Activated CD4-positive, alpha-beta T cell treated with anti-CD3 and anti-CD28 coated beads, Interleukin-2, amount 50 U/mL, for 1 hour (primary cell): Measurements from ENCODE around the gene ADAM22.
"Not testable (repeated sequence)": the region's sequence is repeated elsewhere in the genome, so short reads cannot be mapped to it uniquely, and the experiment has no call there.

Experiments
- DNase-seq: peaks from one replicate; pipeline ENCODE4 v3.0.0-alpha.2; 2020

Gene ADAM22, protein sequence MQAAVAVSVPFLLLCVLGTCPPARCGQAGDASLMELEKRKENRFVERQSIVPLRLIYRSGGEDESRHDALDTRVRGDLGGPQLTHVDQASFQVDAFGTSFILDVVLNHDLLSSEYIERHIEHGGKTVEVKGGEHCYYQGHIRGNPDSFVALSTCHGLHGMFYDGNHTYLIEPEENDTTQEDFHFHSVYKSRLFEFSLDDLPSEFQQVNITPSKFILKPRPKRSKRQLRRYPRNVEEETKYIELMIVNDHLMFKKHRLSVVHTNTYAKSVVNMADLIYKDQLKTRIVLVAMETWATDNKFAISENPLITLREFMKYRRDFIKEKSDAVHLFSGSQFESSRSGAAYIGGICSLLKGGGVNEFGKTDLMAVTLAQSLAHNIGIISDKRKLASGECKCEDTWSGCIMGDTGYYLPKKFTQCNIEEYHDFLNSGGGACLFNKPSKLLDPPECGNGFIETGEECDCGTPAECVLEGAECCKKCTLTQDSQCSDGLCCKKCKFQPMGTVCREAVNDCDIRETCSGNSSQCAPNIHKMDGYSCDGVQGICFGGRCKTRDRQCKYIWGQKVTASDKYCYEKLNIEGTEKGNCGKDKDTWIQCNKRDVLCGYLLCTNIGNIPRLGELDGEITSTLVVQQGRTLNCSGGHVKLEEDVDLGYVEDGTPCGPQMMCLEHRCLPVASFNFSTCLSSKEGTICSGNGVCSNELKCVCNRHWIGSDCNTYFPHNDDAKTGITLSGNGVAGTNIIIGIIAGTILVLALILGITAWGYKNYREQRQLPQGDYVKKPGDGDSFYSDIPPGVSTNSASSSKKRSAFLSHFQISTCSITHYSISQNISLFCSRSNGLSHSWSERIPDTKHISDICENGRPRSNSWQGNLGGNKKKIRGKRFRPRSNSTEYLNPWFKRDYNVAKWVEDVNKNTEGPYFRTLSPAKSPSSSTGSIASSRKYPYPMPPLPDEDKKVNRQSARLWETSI

DNA sequence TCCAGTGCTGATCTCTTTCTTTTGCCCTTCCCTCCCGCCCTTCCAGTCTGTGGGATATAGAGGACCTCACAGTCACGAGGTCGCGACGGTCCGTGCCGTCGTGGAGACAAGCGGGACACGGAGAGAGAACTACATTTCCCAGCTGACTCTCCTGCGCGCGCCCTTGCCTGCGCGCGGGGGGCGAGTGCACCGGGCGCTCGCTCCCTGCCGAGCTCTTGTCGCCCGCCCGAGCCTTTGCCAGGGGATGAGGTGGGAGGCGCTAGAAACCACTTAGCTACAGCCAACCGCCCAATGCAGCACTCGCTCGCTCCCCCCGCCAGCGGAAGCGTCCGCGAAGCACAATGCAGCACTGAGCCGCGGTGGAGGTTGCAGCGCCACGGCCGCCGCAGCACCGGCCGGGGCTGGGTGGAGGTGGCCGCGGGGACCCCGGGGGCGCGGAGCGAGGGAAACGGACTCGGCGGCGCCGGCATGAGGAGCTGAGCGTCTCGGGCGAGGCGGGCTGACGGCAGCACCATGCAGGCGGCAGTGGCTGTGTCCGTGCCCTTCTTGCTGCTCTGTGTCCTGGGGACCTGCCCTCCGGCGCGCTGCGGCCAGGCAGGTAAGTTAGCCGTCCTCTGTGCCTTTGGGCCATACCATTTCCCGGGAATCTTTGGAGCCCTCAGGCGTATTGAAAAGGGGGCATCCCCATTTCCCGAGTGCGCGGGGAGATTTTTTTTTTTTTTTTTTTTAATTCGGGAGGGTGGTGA is at the start of gene ADAM22:
Gene ADAM22 (plus strand): TSS at position 299 of the 746 bp plus-strand sequence. CDS start 215 bp downstream, at position 514.
- peak; percentile 70 for DNase-seq

DNA sequence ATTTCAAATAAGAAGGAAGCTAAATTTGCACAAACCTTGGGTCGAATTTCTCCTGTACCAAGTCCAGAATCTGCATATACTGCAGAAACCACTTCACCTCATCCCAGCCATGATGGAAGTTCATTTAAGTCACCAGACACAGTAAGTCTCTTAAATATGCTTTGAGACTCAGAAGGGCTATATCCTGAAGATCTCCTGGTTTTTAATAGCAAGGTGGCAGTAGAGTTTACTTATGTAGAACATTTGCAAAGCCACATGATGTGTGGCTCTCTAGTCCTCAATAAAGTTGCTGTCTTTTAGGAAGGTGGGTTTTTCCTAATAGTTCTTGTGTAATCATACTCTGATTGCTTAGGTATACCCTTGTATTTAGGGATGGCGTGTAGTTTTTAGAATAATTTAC is 49.0 kb upstream of the ADAM22 start:
- DNase-seq = no peak

DNA sequence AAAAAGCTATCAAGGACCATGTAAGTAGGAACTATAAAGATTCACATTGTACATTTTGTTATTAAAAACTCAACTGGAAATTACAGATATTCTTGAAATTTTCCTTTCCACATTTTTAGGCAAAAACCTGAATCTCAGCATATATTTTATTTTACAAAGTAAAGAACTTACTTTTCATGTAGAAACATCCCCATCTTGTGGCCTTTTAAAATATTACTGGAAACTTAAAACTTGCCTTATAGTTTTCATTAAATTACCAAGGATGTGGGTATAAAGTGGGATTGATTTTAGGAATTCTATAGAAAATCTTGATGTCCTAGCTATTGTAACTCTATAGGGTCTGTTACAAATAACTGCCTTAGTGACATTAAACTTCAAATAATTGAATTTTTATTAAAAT is 47.2 kb upstream of the ADAM22 start:
- no peak for DNase-seq

DNA sequence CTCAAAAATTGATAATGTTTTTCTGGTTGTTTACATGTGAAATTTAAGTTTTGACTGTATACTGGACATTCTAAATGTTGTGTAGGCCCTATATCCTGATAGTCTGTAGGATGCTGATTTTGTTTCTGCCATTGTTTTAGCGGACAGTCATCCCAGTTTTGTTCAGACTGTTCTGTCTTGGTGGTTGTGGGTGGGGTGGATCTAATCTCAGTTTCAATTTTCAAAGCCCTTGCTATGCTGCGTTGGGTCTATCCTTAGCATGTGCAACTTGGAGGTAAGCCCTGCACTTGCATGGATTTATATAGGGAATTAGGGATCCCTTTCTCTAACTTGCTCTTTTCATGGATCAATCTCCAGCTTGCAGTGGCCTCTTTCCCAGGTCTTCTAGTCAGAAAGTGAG is 38.7 kb upstream of the ADAM22 start:
- no peak for DNase-seq

DNA sequence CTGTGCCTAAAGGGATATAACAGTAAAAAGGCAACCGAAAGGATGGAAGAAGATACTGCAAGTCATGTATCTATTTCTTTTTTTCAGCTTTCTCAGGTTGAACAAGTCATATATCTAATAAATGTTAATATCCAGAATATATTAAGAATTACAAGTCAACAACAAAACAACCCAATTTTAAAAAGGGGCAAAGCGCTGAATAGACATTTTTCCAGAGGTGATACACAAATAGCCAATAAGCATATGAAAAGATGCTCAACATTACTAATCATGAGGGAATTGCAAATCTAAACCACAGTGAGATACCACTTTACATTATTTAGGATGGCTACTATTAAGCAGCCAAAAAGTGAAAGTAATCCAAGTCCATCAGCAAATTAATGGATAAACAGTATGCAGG is 34.8 kb upstream of the ADAM22 start:
- no peak for DNase-seq

DNA sequence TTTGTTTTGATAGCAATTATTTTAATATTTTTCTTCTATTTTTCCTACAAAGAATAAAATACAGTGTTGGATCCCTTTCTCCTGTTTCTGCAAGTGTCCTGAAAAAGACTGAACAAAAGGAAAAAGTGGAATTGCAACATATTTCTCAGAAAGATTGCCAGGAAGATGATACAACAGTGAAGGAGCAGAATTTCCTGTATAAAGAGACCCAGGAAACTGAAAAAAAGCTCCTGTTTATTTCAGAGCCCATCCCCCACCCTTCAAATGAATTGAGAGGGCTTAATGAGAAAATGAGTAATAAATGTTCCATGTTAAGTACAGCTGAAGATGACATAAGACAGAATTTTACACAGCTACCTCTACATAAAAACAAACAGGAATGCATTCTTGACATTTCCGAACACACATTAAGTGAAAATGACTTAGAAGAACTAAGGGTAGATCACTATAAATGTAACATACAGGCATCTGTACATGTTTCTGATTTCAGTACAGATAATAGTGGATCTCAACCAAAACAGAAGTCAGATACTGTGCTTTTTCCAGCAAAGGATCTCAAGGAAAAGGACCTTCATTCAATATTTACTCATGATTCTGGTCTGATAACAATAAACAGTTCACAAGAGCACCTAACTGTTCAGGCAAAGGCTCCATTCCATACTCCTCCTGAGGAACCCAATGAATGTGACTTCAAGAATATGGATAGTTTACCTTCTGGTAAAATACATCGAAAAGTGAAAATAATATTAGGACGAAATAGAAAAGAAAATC is 26.7 kb upstream of the ADAM22 start:
- not testable (repeated sequence) for DNase-seq

DNA sequence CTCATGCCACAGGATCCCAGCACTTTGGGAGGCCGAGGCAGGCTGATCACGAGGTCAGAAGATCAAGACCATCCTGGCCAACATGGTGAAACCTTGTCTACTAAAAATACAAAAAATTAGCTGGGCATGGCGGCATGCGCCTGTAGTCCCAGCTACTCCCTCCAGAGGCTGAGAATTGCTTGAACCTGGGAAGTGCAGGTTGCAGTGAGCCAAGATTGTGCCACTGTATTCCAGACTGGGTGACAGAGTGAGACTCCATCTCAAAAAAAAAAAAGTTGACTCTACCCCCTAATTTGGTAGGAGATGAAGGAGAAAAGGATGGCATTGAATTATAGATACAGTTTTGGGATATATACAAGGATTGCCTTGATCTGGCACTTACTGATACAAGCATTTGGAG is 25.2 kb upstream of the ADAM22 start:
- DNase-seq = not testable (repeated sequence)

DNA sequence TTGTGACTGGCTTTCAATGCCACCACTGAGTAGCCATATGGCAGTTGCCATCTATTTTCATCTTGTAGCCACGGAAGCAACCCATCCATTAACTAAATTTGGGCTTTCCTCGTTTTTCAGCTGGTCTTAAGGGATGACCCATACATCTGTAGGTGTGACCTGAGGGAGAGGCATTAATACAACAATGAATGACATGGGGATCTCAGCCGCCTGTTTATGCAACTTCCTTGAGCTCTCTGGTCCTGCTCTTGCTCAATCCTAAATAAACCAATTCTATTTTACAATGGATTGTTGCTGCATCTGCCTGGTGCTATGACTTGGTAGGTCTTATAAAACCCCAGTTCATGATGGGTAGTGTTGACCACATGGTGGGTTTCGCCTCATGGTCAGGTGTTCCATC is 21.9 kb upstream of the ADAM22 start:
- DNase-seq = no peak

DNA sequence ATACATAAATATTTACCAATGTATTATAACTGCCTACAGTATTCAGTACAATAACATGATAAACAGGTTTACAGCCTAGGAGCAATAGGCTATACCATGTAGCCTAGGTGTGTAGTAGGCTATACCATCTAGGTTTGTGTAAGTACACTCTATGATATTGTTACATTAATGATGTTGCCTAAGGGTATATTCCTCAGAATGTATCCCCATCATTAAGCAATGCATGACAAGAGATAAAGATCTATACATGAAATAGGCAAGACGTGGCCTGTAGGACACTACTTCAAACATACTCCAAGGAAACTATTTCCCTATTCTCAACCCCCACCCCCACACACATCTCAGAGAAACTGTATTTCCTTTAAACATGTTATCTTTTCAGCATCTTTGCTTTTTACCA is 15.3 kb upstream of the ADAM22 start:
- DNase-seq = no peak

DNA sequence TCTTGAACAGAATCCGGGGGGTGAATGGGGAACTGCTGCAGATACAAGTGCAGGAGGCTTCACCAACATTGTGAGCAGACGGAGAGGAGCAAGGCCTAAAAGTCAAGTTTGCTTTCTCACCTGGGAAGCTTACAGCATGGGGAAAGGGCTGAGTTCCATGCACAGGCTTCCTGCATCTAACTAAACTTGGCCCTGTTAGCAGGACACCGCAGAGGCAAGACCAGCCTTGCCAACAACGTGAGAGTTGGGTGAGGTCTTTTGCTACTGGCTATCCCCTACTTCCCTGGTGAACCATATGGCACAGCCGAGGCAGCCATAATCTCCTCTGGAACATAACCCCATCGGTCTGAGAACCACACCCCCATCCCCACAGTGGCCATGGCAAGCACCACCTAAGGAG is 14.2 kb upstream of the ADAM22 start:
- DNase-seq = no peak

DNA sequence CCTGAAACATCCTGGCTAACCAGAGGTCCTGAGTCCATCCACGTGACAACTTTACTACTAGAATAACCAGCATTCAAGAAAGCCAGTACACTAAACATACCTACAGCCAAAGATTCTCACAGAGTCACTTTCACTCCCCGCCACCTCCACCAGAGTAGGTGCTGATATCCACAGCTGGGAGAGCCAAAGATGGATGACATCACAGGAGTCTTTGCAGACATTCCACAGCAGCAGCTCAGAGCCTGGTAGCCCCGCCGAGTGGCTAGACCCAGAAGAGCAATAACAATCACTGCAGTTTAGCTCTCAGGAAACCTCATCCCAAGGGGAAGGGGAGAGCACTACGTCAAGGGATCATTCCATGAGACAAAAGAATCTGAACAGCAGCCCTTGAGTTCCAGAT is 13.5 kb upstream of the ADAM22 start:
- DNase-seq = no peak

DNA sequence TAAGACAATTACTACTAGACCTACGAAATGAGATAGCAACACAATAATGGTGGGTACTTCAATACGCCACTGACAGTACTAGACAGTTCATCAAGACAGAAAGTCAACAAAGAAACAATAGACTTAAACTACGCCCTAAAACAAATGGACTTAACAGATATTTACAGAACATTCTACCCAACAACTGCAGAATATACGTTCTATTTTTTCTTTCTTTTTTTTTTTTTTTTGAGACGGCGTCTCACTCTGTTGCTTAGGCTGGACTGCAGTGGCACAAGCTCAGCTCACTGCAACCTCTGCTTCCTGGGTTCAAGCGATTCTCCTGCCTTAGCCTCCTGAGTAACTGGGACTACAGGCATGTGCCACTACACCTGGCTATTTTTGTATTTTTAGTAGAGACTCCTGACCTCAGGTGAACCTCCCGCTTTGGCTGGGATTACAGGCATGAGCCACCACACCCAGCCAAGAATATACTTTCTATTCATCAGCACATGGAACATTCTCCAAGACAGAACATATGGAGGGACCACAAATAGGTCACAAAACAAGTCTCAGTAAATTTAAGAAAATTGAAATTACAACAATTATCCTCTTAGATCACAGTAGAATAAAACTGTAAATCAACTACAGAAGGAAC is 11.2 kb upstream of the ADAM22 start:
- not testable (repeated sequence) for DNase-seq

DNA sequence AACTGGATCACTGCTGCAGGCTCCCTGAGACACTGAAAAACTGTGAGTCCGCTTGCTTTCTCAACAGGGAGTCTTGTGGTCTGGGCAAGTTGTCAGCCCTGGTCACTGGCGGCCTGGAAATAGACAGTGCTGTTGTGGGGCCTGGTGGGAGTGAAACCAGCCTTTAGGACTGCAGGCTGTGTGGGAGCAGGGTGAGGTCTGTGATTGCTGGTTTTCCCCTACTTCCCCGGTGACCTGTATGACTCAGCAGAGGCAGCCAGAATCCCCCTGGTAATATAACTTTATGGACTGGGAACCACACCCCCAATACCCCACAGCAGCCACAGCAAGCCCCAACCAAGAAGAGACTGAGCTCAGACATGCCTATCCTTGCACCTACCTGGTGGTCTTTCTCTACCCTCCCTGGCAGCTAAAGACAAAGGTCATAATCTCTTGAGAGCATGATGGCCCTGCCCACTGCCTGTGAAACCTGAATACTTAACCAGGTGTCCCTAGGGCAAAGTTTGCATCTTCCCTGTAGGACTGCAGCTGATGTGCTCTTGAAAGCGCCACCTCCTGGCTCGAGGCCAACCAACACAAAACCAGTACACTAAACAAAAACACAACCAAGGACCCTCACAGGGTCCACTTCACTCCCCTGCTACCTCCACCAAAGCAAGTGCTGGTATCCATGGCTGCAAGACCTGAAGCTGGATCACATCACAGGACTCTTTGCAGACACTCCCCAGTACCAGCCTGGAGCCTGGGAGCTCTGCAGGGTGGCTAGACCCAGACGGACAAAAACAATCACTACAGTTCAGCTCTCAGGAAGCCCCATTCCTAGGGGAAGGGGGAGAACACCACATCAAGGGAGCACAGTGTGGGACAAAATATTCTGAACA is 7.2 kb upstream of the ADAM22 start:
- DNase-seq = no peak

DNA sequence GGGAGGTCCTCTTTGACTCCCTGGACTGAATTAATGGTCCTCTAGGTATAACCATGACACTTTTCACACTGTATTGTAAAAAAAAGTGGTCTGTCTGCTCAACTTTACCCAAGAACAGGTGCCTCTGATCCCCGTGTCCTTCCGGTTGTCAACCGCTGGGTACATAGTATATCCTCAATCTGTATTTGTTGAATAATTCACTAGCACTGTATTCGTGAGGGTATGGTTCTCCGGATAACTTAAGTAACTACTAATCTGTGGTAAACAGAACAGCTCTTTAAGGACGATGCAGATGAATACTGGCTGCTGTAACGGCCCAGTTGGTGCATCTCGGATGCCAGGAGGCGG is 472 bp upstream of the ADAM22 start:
- no peak for DNase-seq

DNA sequence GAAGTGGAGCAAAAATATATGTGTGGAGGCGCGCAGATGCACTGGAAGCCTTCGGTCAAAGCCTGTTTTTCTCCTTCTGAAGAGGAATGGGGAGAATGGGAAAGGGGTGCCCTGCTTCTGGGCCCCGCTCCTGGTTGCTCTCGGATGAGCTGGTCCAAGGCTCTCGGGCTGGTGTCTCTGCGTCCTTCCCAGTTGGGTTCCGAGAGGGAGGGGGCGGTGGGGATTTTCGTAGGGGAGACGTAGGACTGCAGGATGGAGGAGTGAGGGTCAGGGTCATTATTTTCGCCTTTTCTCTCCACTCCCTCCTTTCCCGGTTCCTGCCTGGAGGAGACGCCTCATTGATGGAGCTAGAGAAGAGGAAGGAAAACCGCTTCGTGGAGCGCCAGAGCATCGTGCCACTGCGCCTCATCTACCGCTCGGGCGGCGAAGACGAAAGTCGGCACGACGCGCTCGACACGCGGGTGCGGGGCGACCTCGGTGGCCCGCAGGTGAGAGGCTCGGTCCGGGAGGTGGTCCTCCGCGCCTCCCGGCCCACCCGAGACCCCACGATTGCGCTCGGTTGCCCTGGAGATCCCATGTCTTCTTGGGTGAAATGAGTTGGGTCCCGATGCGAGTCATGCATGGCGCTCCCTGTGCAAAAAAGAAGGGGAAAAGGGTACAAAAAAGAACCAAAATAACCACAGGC is 790 bp downstream of the ADAM22 start:
- DNase-seq = no peak

DNA sequence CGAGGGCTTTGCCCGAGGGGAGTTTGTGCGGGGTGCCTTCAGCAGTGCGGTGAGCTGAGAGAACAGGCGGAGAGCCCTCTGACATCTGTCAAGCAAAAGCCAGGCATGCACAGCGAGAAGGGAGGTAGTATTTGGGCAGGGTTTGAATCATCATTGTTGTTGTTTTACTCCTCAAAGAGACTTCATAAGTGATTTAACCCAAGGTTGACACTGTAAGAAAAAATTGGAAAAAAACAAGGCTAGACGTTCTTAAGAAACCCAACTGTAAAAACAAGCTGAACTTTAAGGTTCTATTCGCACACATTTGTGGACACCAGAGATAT is 1.3 kb downstream of the ADAM22 start:
- DNase-seq = no peak

DNA sequence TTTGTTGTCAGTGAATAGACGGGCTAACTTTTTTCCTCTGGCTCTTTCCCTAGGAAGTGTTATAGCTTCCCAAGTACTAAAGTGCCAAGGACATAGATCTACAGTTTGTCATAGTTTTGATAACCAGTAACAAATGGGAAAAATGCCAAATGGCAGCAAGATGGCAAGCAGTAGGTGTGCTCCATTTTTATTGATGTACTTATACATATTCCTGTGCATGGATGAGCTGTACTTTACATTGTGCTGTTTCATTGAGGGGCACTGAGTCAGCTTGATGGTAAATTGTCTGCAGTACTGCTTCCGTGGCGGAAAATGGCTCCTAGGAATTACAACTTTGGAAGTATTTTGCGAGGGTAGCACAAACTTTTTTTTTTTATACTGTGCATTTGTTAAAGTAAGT is 7.1 kb downstream of the ADAM22 start:
- no peak for DNase-seq

DNA sequence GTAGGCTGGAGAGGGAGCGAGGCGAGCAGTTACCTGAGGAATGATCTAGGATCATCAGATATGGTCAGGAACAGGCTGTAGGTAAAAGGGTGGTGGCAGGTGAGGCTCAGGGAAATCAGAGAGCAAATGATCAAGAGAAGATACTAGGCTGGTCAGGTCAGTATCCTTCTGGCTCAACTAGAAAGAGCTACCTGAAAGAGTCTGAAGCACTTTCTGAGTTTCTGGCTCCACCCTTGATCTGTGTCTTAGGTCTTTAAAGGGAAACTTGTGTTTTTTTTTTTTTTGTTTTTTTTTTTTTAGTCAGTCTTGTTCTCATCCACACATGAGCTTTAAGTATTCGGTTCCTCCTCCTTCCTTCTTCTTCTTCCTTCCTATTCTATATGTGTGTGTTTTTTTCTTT is 10.5 kb downstream of the ADAM22 start:
- no peak for DNase-seq

DNA sequence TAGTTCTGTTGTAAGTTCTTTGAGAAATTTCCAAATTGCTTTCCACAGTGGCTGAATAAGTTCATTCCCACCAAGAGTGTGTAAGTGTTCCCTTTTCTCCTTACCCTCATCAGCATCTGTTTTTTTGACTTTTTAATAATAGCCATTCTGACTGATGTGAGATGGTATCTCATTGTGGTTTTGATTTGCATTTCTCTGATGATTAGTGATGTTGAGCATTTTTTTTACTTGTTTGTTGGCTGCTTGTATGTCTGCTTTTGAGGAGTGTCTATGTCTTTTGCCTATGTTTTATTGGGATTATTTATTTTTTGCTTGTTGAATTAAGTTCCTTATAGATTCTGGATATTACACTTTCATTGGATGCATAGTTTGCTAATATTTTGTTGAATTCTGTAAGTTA is 11.9 kb downstream of the ADAM22 start:
- not testable (repeated sequence) for DNase-seq

DNA sequence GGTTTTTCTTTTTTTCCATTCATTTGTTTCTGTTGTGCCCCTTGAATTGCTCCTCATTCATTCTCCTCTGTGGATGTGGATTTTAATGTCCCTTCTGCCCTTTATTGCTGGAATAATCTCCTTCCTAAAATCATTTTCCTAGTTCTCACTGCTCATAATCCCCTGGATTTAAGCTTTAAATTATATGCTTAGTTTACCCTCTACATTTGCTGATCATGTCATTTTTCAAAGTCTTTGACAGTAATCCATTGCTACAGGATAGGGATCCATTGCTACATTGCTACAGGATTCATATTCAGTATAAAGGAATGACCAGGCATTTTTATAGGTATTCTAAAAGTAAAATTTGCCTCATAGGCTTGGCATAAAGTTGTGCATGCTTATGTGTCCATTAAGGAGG is 14.3 kb downstream of the ADAM22 start:
- DNase-seq = no peak

DNA sequence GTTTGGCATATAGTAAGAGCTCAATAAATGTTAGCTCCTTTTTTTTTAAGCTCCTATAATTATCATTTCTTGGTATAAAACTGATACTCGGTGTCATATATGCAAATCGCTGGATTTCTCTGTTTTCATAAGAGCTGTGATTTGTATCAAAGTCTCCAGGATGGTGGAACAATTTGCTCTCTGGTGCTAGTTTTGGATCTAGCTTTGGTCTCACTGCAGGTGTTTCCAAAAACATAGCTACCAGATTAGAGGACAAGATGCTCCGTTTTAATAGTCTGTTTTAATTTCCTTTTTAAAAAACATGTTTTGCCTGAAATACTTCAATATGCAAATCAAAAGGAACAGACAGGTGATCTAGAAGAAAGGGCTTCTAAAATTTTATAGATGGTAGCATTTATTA is 25.3 kb downstream of the ADAM22 start:
- DNase-seq = no peak
